GM12875 (cell line): Measurements from ENCODE around the gene ORC4.
A peak's percentile ranks its signal among the peaks of the same experiment; 100 is the strongest.
"Not testable (repeated sequence)": the region's sequence is repeated elsewhere in the genome, so short reads cannot be mapped to it uniquely, and the experiment has no call there.

Source experiments
- H3K4me3 ChIP-seq: one replicate; pipeline ENCODE4 v1.5.1; 2011; ENCODE audit warnings: low read depth, low read length, control low read depth
- CTCF ChIP-seq: IDR thresholded peaks from 2 replicates; pipeline ENCODE4 v1.5.1; 2011; ENCODE audit warnings: low read depth, mild to moderate bottlenecking, control low read depth, inconsistent platforms, low read length, moderate library complexity, borderline replicate concordance; ENCODE audit not compliant: insufficient read depth

The ORC4 gene

DNA sequence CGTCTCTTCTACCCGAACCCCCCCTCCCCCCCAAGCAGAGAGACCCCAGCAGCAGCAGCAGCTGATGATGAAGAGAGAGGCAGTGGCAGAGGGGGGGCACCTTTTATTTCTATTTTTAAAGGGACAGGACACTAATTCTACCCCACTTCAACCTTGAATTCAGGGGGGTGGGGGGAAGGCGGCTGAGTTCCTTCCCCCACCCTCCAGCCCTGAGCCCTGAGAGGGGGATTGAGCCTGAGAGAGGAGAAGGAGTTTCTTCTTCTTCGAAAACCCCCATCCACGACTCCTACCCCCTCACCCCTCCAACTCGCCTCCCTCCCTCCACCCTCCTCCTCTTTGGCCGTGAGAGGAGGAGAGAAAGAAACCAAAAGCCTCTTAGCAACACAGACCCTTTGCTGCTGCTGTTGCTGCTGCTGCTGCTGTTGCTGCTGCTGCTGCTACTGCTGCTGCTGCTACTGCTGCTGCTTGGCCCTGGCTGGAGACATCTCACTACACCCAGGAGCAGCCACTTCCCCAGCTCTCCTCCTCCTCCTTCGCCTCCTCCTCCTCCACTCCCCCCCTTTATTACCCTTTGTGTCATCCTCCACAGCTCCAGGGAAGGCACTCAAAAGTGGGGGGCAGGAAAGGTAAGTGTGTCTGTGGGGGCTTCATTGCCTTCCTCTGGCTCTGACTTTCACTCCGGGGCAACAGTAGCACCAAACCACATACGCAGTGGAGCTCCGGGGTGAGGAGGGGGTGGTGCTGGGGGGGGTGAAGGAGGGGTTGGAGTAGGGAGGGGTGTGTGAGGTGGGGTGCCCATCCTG is 723 bp upstream of the ORC4 start, which contains the start of gene MBD5:
TSS of gene MBD5 (plus strand) at position 33 of the 803 bp plus-strand sequence.
- TF ChIP-seq CTCF: no peak
- peak within 1 kb of the TSS; percentile 60 for H3K4me3 ChIP-seq

- no peak overlapping the region for H3K4me3 ChIP-seq
- no peak for TF ChIP-seq CTCF
Measured at GRCh38 chr2:148014616-148015015, 5.9 kb downstream of the ORC4 start.

DNA sequence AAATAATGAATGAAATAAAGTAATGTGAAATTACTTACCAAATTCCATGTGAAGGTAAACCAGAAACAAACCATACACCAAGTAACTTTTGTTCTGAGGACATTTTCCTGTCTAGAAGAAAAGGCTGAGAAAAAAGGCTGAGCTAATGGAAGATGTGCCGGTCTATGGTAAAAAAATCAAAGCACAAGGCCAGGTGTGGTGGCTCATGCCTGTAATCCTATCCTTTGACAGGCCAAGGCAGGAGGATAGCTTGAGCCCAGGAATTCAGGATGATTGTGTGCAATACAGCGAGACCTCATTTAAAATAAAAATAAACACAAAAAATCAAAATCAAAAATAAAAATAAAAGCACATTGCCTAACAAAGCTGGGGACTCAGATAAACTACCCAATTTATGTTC is 6.7 kb downstream of the ORC4 start:
- no peak for TF ChIP-seq CTCF
- no peak overlapping the region for H3K4me3 ChIP-seq

DNA sequence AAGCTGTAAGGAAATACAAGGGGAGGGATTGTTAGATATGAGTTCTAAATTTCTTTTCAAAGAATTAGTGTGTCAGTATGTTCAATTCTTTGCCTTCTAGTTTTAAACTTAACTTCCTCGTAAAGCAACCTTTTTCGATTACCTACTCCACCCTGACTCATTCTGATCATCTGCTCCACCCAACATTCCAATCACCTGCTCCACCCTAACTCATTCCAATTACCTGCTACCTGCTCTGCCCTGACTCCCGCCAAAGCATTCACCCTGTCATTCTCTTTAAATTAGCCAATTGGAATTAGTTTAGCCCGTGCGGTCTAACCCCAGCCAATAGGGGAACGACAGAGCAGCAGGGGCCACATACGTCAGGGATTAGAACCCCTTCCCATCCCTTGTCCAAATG is 12.1 kb downstream of the ORC4 start:
- not testable (repeated sequence) for H3K4me3 ChIP-seq

DNA sequence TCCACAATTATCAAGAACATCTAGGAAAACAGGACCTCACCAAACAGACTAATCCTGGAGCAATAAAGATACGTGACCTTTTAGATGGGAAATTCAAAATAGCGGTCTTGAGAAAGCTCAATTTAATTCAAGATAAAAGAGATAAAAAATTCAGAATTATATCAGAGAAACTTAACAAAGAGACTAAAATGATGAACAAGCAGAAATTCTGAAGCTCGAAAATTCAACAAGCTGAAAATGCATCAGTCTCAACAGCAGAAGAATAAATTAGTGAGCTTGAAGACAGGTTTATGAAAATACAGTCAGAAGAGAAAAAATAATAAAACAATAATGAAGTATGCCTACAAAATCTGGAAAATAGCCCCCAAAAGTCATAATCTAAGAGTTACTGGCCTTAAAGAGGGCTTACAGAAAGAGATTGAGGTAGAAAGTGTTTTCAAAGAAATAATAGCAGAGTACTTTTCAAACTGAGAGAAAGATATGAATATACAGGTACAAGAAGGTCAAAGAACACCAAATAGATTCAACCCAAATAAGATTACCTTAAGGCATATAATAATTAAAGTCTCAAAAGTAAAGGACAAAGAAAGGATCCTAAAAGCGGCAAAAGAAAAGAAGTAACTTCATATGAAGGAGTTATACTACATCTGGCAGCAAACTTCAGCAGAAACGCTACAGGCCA is 13.2 kb downstream of the ORC4 start:
- TF ChIP-seq CTCF: no peak
- no peak overlapping the region for H3K4me3 ChIP-seq

- H3K4me3 ChIP-seq: no peak overlapping the region
- no peak for TF ChIP-seq CTCF
Measured at GRCh38 chr2:148006249-148007007, 14.1 kb downstream of the ORC4 start.

DNA sequence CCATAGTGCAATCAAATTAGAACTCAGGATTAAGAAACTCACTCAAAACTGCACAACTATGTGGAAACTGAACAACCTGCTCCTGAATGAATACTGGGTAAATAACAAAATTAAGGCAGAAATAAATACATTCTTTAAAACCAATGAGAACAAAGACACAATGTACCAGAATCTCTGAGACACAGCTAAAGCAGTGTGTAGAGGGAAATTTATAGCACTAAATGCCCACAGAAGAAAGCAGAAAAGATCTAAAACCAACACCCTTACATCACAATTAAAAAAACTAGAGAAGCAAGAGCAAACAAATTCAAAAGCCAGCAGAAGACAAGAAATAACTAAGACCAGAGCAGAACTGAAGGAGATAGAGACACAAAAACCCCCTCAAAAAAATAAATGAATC is 18.1 kb downstream of the ORC4 start:
- not testable (repeated sequence) for H3K4me3 ChIP-seq

DNA sequence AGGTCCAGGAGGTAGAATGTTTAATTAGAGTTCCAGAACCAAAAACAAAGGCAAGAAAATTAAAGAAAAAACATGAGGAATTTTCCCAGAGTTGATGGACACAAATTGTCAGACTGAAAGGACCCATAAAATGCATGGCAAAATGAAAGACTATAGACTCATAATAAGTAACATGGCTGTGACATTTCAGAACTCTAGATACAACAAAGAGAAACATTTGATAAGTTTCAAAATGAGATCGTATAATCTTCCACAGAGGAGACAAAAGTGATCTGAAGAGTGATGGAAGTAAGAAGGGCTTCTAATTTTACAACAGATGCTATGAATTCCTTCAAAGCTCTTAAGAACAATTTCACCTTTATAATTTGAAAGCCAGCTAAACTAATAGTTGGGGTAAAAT is 20.4 kb downstream of the ORC4 start:
- no peak overlapping the region for H3K4me3 ChIP-seq
- no peak for TF ChIP-seq CTCF
